ENCODE data around the gene OVCA2.

OVCA2 gene

GRCh38 chr17:2051061-2051932 lies 9.5 kb downstream of the OVCA2 start:
- H3K9me3 Mint-ChIP-seq = no peaks in the 10 kb centered on the region
- peaks cover 13% of the 10 kb centered on the region for H3K27me3 Mint-ChIP-seq (ENCODE audit: low read depth)
- H3K27ac Mint-ChIP-seq = peak overlapping the region; percentile 63
- H3K36me3 Mint-ChIP-seq (ENCODE audit: low read depth) = no peaks in the 10 kb centered on the region
- H3K4me1 Mint-ChIP-seq (ENCODE audit: low read depth) = peaks cover 26% of the 10 kb centered on the region
- H3K4me3 Mint-ChIP-seq = peak overlapping the region; percentile 58

GRCh38 chr17:2051933-2052559 lies 10.2 kb downstream of the OVCA2 start:
- Mint-ChIP-seq H3K4me3 (peak overlapping the region; percentile 53), H3K27ac (peak overlapping the region; percentile 63), H3K36me3 (ENCODE audit: low read depth) (no peaks in the 10 kb centered on the region), H3K9me3 (no peaks in the 10 kb centered on the region), H3K4me1 (ENCODE audit: low read depth) (peaks cover 26% of the 10 kb centered on the region), H3K27me3 (ENCODE audit: low read depth) (peaks cover 13% of the 10 kb centered on the region)

GRCh38 chr17:2053380-2054261 lies 11.8 kb downstream of the OVCA2 start:
- Mint-ChIP-seq H3K36me3 (ENCODE audit: low read depth) (peaks cover 2% of the 10 kb centered on the region), H3K27me3 (ENCODE audit: low read depth) (peaks cover 13% of the 10 kb centered on the region), H3K4me3 (peak overlapping the region; percentile 84), H3K27ac (peak overlapping the region; percentile 86), H3K4me1 (ENCODE audit: low read depth) (peaks cover 22% of the 10 kb centered on the region), H3K9me3 (no peaks in the 10 kb centered on the region)

DNA sequence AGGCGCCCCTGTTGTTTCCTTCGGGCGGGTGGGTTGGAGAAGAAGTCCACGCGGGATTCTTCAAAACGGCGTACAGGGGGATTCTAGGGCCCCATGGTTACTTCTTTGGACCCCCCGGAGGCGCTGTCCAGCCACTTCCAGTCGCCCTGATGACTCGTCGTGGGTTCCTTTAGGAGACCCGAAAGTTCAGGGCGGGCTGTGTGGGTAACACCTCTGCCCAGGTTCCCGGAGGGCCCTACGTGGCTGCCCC lies 12.4 kb downstream of the OVCA2 start:
- Mint-ChIP-seq H3K4me1 (ENCODE audit: low read depth) (peaks cover 18% of the 10 kb centered on the region), H3K27me3 (ENCODE audit: low read depth) (peaks cover 13% of the 10 kb centered on the region), H3K4me3 (peak overlapping the region; percentile 84), H3K36me3 (ENCODE audit: low read depth) (peaks cover 2% of the 10 kb centered on the region), H3K27ac (peak overlapping the region; percentile 86), H3K9me3 (no peaks in the 10 kb centered on the region)

- peak within 1 kb of the TSS; percentile 86 for H3K27ac Mint-ChIP-seq
These were observed 12.9 kb downstream of the OVCA2 start, which contains the start of gene HIC1 for GRCh38 chr17:2054512-2055291. Gene HIC1, plus strand, starts transcription at chr17:2055103. Its CDS starts 1,588 bp downstream, at chr17:2056691.

GRCh38 chr17:2055292-2056205 lies 13.7 kb downstream of the OVCA2 start:
- peaks cover 26% of the 10 kb centered on the region for H3K4me1 Mint-ChIP-seq (ENCODE audit: low read depth)
- peaks cover 13% of the 10 kb centered on the region for H3K36me3 Mint-ChIP-seq (ENCODE audit: low read depth)
- peaks cover 13% of the 10 kb centered on the region for H3K27me3 Mint-ChIP-seq (ENCODE audit: low read depth)
- H3K9me3 Mint-ChIP-seq = no peaks in the 10 kb centered on the region
- H3K27ac Mint-ChIP-seq = no peak overlapping the region
- peak overlapping the region; percentile 85 for H3K4me3 Mint-ChIP-seq

More at GRCh38 chr17:2054512-2055291, 12.9 kb downstream of the OVCA2 start, which contains the start of gene HIC1:
- Mint-ChIP-seq H3K27me3 (ENCODE audit: low read depth) (peaks cover 13% of the 10 kb centered on the region), H3K4me3 (peak within 1 kb of the TSS; percentile 84), H3K36me3 (ENCODE audit: low read depth) (peaks cover 6% of the 10 kb centered on the region), H3K4me1 (ENCODE audit: low read depth) (peaks cover 18% of the 10 kb centered on the region), H3K9me3 (no peaks in the 10 kb centered on the region)

DNA sequence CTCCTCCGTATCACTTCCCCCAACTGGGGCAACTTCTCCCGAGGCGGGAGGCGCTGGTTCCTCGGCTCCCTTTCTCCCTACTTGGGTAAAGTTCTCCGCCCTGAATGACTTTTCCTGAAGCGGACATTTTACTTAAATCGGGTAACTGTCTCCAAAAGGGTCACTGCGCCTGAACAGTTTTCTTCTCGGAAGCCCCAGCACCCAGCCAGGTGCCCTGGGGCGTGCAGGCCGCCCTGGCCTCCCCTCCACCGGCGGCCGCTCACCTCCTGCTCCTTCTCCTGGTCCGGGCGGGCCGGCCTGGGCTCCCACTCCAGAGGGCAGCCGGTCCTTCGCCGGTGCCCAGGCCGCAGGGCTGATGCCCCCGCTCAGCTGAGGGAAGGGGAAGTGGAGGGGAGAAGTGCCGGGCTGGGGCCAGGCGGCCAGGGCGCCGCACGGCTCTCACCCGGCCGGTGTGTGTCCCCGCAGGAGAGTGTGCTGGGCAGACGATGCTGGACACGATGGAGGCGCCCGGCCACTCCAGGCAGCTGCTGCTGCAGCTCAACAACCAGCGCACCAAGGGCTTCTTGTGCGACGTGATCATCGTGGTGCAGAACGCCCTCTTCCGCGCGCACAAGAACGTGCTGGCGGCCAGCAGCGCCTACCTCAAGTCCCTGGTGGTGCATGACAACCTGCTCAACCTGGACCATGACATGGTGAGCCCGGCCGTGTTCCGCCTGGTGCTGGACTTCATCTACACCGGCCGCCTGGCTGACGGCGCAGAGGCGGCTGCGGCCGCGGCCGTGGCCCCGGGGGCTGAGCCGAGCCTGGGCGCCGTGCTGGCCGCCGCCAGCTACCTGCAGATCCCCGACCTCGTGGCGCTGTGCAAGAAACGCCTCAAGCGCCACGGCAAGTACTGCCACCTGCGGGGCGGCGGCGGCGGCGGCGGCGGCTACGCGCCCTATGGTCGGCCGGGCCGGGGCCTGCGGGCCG lies 14.7 kb downstream of the OVCA2 start:
- peaks cover 16% of the 10 kb centered on the region for H3K36me3 Mint-ChIP-seq (ENCODE audit: low read depth)
- H3K4me3 Mint-ChIP-seq = peak overlapping the region; percentile 85
- H3K27me3 Mint-ChIP-seq (ENCODE audit: low read depth) = peaks cover 12% of the 10 kb centered on the region
- peaks cover 29% of the 10 kb centered on the region for H3K4me1 Mint-ChIP-seq (ENCODE audit: low read depth)
- no peaks in the 10 kb centered on the region for H3K9me3 Mint-ChIP-seq
- peak overlapping the region; percentile 84 for H3K27ac Mint-ChIP-seq

DNA sequence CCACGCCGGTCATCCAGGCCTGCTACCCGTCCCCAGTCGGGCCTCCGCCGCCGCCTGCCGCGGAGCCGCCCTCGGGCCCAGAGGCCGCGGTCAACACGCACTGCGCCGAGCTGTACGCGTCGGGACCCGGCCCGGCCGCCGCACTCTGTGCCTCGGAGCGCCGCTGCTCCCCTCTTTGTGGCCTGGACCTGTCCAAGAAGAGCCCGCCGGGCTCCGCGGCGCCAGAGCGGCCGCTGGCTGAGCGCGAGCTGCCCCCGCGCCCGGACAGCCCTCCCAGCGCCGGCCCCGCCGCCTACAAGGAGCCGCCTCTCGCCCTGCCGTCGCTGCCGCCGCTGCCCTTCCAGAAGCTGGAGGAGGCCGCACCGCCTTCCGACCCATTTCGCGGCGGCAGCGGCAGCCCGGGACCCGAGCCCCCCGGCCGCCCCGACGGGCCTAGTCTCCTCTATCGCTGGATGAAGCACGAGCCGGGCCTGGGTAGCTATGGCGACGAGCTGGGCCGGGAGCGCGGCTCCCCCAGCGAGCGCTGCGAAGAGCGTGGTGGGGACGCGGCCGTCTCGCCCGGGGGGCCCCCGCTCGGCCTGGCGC lies 15.4 kb downstream of the OVCA2 start:
- no peaks in the 10 kb centered on the region for H3K9me3 Mint-ChIP-seq
- H3K27ac Mint-ChIP-seq = no peak overlapping the region
- peaks cover 6% of the 10 kb centered on the region for H3K27me3 Mint-ChIP-seq (ENCODE audit: low read depth)
- peak overlapping the region; percentile 21 for H3K4me3 Mint-ChIP-seq
- peaks cover 31% of the 10 kb centered on the region for H3K4me1 Mint-ChIP-seq (ENCODE audit: low read depth)
- peaks cover 23% of the 10 kb centered on the region for H3K36me3 Mint-ChIP-seq (ENCODE audit: low read depth)

DNA sequence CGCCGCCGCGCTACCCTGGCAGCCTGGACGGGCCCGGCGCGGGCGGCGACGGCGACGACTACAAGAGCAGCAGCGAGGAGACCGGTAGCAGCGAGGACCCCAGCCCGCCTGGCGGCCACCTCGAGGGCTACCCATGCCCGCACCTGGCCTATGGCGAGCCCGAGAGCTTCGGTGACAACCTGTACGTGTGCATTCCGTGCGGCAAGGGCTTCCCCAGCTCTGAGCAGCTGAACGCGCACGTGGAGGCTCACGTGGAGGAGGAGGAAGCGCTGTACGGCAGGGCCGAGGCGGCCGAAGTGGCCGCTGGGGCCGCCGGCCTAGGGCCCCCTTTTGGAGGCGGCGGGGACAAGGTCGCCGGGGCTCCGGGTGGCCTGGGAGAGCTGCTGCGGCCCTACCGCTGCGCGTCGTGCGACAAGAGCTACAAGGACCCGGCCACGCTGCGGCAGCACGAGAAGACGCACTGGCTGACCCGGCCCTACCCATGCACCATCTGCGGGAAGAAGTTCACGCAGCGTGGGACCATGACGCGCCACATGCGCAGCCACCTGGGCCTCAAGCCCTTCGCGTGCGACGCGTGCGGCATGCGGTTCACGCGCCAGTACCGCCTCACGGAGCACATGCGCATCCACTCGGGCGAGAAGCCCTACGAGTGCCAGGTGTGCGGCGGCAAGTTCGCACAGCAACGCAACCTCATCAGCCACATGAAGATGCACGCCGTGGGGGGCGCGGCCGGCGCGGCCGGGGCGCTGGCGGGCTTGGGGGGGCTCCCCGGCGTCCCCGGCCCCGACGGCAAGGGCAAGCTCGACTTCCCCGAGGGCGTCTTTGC lies 16.2 kb downstream of the OVCA2 start:
- peak overlapping the region; percentile 75 for H3K4me3 Mint-ChIP-seq
- H3K4me1 Mint-ChIP-seq (ENCODE audit: low read depth) = peaks cover 34% of the 10 kb centered on the region
- peak overlapping the region; percentile 83 for H3K27ac Mint-ChIP-seq
- H3K9me3 Mint-ChIP-seq = no peaks in the 10 kb centered on the region
- peaks cover 27% of the 10 kb centered on the region for H3K36me3 Mint-ChIP-seq (ENCODE audit: low read depth)
- peaks cover 4% of the 10 kb centered on the region for H3K27me3 Mint-ChIP-seq (ENCODE audit: low read depth)

DNA sequence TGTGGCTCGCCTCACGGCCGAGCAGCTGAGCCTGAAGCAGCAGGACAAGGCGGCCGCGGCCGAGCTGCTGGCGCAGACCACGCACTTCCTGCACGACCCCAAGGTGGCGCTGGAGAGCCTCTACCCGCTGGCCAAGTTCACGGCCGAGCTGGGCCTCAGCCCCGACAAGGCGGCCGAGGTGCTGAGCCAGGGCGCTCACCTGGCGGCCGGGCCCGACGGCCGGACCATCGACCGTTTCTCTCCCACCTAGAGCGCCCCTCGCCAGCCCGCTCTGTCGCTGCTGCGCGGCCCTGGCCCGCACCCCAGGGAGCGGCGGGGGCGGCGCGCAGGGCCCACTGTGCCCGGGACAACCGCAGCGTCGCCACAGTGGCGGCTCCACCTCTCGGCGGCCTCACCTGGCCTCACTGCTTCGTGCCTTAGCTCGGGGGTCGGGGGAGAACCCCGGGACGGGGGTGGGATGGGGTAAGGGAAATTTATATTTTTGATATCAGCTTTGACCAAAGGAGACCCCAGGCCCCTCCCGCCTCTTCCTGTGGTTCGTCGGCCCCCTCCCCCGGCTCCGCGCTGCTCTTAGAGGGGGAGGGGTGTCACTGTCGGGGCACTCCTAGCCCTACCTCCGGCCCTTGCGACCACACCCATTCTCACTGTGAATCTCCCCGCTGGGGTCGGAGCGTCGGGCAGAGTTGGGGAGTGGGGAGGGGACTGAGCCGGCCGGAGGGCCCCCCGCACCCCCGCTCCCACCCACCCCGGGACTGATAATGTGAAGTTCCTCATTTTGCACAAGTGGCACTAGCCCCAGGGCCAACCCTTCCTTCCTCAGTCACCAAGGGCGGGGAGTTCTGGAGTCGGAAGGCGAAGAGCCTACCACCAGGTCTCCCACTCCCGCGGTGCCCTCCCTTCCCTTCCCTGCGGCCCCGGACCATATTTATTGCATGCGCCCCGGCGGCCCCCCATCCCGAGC lies 17.0 kb downstream of the OVCA2 start:
- Mint-ChIP-seq H3K4me1 (ENCODE audit: low read depth) (peaks cover 30% of the 10 kb centered on the region), H3K4me3 (peak overlapping the region; percentile 78), H3K27me3 (ENCODE audit: low read depth) (no peaks in the 10 kb centered on the region), H3K9me3 (no peaks in the 10 kb centered on the region), H3K27ac (peak overlapping the region; percentile 70), H3K36me3 (ENCODE audit: low read depth) (peaks cover 31% of the 10 kb centered on the region)
